Measurements from ENCODE around the gene MS4A3.
"Not testable (repeated sequence)": the region's sequence is repeated elsewhere in the genome, so short reads cannot be mapped to it uniquely, and the experiment has no call there.

MS4A3 gene, protein sequence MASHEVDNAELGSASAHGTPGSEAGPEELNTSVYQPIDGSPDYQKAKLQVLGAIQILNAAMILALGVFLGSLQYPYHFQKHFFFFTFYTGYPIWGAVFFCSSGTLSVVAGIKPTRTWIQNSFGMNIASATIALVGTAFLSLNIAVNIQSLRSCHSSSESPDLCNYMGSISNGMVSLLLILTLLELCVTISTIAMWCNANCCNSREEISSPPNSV

DNA sequence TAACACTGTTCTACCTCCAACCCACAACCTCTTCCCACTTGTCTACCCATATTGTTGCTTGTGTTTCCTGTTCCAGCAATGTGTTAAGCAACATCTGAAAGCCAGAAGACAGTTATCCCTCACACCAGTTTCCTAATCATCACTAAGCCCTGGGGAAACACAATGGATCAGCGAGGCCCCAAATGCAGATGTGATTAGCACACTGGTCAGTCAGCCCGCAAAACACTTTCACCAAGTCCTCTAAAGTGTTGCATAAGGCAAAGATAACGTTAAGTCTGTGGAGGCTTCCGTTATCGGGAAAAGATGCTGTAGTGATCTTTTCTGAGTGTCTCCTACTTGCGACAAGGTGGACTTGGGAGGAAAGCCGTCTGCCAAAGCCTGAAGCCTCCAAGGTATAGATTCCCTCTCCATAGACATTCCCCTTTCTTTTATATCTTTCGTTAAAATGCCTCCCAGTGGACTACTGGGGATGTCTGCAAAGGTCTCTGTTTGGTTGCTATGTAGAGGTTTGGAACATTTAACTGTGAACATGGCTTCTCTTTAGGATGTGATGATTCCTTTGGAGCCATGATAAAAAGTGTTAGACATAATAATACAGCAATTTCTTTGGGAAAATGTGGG, at the start of gene MS4A3:
Gene MS4A3 (plus strand): TSS at position 317 of the 621 bp plus-strand sequence. CDS start 4,496 bp downstream, outside the sequence.
- DNase-seq (ENCODE audit: extremely low read depth in 1 of 2, low read depth in 1 of 2) = no peak

DNA sequence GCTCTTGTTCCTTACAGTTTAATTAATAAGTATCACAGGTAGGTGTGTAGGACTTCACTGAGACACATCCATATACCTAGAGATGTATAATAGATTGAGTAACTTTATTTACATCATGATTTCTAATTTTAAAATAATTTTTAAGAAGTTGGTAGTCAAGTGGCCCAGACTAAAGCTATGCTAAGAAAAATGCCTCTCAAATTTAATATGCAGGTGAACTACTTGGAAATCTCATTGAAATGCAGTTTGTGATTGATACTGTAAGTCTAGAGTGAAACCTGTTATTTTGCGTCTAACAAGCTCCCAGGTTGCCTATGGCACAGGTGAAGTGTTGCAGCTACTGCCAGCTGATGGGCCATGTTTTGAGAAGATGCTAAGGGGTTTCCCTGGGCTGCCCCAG, 39.6 kb upstream of the MS4A3 start, which contains the start of gene OOSP4B:
Gene OOSP4B (plus strand): TSS at position 301 of the 400 bp plus-strand sequence.
- DNase-seq (ENCODE audit: extremely low read depth in 1 of 2, low read depth in 1 of 2) = no peak

DNA sequence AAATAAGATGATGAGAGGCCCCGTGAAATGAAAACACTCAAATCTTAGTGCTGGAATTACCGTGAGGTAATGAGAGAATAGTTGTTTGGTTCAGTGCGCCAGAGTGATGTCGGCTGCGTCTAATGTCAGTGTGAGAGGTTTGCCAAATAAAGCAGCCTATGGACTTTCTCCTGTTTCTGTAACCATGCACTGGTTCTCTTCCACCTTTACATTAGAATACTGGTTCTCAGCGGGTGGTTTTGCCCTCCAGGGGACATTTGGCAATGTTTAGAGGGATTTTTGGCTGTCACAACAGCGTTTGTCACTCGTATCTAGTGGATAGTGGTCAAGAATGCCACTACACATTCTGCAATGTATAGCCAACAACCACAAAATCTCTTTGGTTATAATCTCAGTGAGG, 38.4 kb upstream of the MS4A3 start:
- DNase-seq (ENCODE audit: extremely low read depth in 1 of 2, low read depth in 1 of 2) = no peak

DNA sequence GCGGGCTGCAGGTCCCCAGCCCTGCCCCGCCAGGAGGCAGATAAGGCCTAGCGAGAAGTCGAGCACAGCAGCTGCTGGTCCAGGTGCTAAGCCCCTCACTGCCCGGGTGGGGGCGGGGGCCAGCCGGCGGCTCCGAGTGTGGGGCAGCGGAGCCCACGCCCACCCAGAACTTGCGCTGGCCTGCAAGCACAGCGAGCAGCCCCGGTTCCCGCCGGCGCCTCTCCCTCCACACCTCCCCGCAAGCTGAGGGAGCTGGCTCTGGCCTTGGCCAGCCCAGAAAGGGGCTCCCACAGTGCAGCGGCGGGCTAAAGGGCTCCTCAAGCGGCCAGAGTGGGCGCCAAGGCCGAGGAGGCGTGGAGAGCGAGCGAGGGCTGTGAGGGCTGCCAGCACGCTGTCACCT, 36.1 kb upstream of the MS4A3 start:
- not testable (repeated sequence) for DNase-seq (ENCODE audit: extremely low read depth in 1 of 2, low read depth in 1 of 2)

DNA sequence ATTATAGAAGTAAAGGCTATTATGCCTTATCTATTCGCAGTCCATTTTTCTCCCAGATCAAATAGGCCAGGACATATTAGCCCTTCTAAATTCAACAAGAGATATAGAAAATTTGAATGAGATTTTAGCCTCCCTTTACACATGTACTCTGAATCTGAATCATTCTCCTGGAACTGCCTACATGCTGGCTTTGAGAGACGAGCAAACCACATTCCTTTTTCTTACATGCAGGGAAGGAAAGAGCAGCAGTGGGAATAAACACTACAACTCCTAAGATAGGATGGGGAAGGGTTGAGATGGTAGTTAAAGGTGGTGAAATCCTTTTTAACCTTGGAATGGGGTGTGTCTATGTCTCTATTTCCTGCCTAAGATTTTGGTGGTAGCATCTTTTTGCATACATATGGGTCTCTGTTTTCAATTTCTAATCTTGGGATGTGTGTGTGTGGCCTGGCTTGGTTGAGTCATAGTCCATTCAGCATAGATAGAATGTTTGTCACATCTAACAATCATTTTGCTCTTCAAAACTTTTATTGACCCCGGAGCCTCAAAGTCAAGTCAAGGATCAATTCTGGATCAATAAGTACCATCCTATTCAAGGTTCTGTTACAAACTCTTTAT, 27.3 kb upstream of the MS4A3 start:
- no peak for DNase-seq (ENCODE audit: extremely low read depth in 1 of 2, low read depth in 1 of 2)

DNA sequence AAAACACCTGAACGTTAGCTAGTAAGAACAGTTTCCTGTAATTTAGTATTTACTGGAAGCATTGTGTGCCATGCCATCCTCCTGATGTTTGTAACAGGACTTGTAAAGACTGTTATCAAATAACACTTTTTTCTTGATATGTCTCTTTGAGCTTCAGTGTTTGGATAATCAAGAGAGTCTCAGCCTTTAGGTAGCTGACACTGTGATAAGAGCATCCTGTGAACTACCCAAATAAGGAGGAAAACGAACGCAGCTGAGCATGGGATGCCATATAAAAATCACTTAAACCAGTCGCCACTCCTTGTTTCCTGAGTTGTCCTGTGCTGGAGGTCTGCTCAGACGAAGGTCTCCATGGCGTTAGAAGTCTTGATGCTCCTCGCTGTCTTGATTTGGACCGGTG, 16.4 kb upstream of the MS4A3 start, which contains the start of gene OOSP2:
Gene OOSP2 (plus strand): TSS at position 301 of the 400 bp plus-strand sequence. CDS start 51 bp downstream, at position 352.
- DNase-seq (ENCODE audit: extremely low read depth in 1 of 2, low read depth in 1 of 2) = no peak

DNA sequence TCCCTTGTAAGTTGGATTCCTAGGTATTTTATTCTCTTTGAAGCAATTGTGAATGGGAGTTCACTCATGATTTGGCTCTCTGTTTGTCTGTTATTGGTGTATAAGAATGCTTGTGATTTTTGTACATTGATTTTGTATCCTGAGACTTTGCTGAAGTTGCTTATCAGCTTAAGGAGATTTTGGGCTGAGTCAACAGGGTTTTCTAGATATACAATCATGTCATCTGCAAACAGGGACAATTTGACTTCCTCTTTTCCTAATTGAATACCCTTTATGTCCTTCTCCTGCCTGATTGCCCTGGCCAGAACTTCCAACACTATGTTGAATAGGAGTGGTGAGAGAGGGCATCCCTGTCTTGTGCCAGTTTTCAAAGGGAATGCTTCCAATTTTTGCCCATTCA, 6.0 kb upstream of the MS4A3 start:
- DNase-seq (ENCODE audit: extremely low read depth in 1 of 2, low read depth in 1 of 2) = not testable (repeated sequence)

DNA sequence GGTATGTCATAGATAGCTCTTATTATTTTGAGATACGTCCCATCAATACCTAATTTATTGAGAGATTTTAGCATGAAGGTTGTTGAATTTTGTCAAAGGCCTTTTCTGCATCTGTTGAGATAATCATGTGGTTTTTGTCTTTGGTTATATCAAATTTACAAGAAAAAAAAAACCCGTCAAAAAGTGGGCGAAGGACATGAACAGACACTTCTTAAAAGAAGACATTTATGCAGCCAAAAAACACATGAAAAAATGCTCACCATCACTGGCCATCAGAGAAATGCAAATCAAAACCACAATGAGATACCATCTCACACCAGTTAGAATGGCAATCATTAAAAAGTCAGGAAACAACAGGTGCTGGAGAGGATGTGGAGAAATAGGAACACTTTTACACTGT, 5.6 kb upstream of the MS4A3 start:
- DNase-seq (ENCODE audit: extremely low read depth in 1 of 2, low read depth in 1 of 2) = not testable (repeated sequence)

DNA sequence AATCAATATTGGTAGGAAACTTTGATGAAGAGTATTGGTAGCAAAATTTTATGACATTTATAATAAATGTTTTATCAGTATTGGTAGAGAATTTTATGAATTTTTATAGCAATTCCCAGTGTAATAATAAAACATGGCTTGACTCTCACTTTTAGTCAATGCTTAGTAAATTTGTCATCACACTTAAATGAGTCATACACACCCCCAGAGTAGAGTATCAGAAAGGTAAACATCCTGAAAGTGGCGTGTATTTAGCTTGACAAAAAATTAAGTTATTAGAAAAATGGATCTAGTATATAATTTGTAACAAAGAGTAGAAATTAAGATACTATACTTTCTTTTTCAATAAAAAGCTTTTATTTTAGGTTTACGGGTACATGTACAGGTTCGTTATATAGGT, 2.6 kb downstream of the MS4A3 start:
- no peak for DNase-seq (ENCODE audit: extremely low read depth in 1 of 2, low read depth in 1 of 2)

DNA sequence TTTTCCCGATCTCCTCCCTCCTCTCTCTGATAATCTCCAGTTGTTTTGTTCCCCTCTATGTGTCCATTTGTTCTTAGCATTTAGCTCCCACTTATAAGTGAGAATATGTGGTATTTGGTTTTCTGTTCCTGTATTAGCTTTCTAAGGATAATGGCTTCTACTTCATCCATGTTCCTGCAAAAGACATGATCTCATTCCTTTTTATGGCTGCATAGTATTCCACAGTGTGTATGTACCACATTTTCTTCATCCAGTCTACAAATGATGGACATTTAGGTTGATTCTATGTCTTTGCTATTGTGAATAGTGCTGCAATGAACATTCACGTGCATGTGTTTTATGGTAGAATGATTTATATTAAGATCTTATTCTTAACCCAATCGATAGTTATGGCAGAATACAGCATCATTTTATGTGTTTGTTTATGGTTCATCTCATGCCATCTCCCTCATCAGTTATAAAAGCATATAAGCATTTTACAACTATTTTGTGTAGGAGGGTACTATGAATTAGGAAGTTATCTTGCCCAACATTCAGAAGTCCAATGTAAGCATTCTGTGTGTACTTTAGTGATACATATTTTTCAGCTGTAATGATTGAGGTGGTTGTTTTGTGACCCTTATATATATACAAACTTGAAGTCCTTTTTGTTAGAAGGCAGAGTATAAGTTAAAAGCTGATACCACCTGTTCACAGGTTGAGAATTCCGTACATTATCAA, 3.2 kb downstream of the MS4A3 start:
- DNase-seq (ENCODE audit: extremely low read depth in 1 of 2, low read depth in 1 of 2) = no peak

DNA sequence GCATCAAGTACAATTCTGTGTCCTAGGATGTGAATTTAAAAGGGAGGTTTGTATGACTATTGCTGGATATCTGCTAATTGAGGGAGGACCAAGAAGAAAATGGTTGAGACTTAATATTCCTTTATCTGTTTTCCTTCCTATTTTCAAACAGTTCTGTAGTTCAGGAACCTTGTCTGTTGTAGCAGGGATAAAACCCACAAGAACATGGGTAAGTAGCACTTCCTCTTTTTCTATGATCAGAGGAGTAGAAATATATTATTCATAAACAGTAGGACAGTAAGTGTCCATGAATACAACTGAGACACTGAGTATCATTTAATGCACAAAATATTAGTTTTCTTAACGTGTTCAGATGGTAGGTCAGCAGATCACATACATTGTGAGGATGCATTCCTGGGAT, 7.6 kb downstream of the MS4A3 start:
- DNase-seq (ENCODE audit: extremely low read depth in 1 of 2, low read depth in 1 of 2) = no peak

DNA sequence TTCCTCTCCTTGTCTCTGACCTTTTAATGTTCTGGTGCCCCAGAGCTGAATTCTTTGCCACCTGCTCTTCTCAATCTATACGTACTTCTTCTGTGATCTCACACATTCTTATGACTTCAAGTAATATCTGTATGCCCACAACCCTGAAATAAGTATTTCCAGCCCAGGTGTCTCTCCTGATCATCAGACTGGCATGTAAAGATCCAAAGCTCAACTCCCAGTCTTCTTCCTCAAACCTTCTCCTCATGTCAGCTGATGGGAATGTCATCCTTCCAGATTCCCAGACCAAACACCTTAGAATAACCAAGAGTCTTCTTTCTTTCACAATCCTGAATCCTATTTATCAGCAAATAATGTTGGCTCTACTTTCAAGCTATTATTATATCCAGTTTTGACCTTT, 9.3 kb downstream of the MS4A3 start:
- DNase-seq (ENCODE audit: extremely low read depth in 1 of 2, low read depth in 1 of 2) = no peak

DNA sequence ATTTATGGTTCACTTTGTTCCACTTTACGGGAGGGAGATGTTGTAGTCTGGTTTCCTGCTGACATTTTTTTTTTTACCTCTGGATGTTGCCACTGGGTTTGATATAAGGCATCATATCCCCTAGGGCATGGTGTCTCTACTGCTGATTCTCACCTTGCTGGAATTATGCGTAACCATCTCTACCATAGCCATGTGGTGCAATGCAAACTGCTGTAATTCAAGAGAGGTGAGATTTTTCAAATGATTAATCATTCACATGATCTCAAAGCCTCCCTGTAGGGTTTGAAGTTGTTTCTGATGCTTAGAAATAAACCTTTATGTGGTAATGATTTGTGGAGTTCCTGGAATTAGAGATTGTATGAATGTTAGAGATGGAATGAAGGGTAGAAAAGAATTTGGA, 13.0 kb downstream of the MS4A3 start:
- DNase-seq (ENCODE audit: extremely low read depth in 1 of 2, low read depth in 1 of 2) = no peak

DNA sequence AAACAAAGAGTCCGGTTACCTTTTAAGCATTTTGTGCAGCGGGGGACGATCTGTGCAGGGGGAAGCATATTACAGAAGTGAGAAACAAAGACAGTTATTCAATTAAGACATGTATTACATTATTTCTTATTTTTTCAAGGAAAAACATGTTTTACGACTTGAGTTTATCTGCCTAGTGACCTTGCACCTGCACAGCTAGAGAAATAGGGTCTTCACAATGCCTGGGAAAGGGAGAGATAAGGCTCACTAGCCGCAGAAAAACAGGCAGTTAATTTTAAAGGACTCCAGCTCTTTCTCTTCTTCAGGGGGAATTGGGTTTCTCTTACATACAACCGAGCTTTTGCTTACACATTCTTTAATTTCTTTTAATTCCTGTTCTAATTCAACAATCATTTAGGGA, 15.2 kb downstream of the MS4A3 start:
- not testable (repeated sequence) for DNase-seq (ENCODE audit: extremely low read depth in 1 of 2, low read depth in 1 of 2)

DNA sequence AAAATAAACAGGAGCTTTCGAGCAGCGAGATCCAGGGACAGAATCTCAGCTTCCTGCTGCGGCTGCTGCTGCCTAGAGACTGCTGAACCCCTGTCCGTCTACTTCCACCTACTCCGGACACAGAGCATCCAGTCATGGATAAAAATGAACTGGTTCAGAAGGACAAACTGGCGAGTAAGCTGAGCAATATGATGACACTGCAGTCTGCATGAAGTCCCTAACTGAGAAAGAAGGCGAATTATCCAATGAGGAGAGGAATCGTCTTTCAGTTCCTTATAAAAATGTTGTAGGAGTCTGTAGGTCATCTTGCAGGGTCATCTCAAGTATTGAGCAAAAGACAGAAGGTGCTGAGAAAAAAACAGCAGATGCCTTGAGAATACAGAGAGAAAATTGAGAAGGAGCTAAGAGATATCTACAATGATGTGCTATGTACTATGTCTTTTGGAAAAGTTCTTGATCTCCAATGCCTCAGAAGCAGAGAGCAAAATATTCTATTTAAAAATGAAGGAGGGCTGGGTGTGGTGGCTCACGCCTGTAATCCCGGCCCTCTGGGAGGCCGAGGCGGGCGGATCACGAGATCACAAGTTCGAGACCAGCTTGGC, 20.9 kb downstream of the MS4A3 start:
- no peak for DNase-seq (ENCODE audit: extremely low read depth in 1 of 2, low read depth in 1 of 2)

DNA sequence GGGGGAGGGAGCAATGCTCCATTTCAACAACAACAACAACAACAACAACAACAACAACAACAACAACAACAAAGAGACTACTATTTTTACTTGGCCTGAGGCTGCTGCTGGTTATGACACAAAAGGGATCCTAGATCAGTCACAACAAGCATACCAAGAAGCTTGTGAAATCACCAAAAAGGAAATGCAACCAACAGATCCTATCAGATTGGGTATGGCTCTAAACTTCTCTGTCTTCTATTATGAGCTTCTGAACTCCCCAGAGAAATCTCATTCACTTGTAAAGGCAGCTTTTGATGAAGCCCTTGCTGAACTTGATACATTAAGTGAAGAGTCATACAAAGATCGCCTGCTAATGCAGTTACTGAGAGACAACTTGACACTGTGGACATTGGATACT, 21.5 kb downstream of the MS4A3 start:
- DNase-seq (ENCODE audit: extremely low read depth in 1 of 2, low read depth in 1 of 2) = no peak

DNA sequence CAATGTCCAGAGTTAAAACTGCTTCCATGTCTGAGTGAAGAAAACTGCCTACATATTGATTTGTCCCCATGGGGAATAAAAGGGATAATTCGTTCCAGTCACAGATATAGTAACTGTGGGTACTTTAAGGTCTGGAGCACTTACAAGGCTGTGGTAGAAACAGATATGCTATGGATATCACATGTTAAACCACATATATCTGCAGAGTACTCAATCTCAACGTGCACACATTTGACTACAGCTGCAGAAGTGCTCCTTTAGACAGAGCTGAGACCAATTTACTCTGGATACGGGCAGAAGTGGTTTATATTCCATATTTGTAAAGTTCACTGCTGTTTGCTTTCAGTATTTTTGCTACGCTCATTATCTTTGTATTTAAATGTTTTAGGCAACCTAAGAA, 22.3 kb downstream of the MS4A3 start:
- DNase-seq (ENCODE audit: extremely low read depth in 1 of 2, low read depth in 1 of 2) = no peak

DNA sequence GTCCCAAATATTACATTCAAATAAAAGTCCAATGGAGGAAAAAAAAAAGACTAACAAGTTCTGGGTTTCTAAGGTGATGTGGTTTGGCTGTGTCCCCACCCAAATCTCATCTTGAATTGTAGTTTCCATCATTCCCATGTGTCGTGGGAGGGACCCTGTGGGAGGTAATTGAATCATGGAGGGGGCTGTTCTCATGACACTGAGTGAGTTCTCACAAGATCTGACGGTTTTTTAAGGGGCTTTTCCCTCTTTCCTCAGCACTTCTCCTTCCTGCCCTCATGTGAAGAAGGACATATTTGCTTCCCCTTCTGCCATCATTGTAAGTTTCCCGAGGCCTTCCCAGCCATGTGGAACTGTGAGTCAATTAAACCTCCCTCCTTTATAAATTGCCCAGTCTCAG, 24.1 kb downstream of the MS4A3 start:
- no peak for DNase-seq (ENCODE audit: extremely low read depth in 1 of 2, low read depth in 1 of 2)

DNA sequence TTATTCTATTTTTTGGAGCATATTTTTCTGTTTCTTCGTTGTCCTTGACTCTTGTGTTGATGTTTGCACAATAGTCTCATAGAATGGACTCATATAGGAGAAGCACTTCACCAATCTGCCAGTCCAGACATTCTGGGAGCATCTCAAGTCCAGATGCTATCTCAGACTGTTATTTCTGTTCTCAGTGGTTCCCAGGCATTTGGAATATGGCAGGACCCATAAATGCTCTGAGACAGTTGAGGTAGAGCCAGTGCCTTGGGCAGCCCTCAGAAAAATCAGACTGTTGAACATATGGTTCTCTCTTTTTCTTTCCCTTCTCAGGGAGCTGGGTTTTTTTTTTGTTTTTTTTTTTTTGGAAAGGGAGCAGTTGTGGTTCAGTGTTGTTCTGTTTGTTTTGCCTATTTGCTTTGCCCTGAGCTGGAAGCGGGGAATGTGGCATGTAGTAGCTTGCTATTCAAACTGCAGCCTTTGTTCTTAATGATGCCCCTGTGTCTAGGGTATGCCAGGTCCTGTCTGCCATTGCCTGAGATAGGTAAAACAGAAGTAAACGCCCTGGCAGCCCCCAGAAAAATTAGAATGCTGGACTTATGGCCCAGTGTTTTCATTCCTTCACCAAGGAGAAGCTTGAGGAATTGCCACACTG, 28.3 kb downstream of the MS4A3 start:
- no peak for DNase-seq (ENCODE audit: extremely low read depth in 1 of 2, low read depth in 1 of 2)

DNA sequence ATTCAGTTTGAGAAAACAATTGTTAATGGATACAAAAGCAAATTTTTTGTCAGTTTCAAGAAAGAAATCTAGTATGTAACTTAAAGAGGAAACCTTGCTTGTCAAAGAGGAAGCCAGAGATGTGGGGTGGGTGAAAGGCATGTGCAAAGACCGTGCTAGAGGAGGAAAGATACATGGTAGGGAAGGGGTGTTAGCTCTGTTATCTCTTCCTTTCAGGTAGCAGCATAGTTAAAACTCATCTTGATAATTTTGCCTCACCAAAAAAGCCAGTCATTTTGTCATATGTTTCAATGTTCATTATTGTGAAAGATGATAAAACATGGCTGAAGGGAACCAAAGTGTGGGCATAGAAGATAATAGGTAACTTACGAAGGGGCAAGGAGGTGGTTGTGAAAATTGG, 29.4 kb downstream of the MS4A3 start:
- DNase-seq (ENCODE audit: extremely low read depth in 1 of 2, low read depth in 1 of 2) = no peak

DNA sequence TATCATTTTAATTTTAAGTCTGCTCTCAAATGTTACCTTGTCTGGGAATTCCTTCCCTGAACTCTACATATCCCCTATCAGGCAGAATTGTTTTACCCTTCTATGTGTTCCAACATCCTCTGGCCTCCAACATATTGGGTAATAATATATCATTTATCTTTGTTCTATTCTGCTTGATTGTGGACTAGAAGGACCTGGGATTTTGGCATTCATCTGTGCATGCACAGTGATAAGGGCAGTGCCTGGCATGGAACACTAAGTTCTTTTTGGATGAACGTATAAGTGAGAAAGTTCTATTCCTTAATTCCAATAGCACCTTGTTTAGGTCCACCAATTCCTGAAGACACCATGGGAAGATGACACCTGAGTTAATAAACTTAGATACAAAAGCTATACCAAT, 30.8 kb downstream of the MS4A3 start:
- DNase-seq (ENCODE audit: extremely low read depth in 1 of 2, low read depth in 1 of 2) = no peak
